Peyer's patch (tissue), 4 donors: ENCODE data around the gene MRPS5. TPM values are rescaled to one million over a fixed set of nuclear protein-coding genes. Genes with fewer than 3 reads are reported as not detected.

Experiments
- DNase-seq, 3 donors: peaks; one replicate each; pipeline ENCODE4 v3.0.0-alpha.2; 2017 to 2019
- H3K27ac ChIP-seq, 4 donors: fragments of 200-600 bp; sonication (generic); one replicate each; pipeline ENCODE4 v1.5.1; 2016 to 2019
- H3K27me3 ChIP-seq, 2 donors: fragments of 200-600 bp; sonication (generic); one replicate each; pipeline ENCODE4 v1.5.1; 2019
- H3K36me3 ChIP-seq, 3 donors: fragments of 200-600 bp; sonication (generic); one replicate each; pipeline ENCODE4 v1.5.1; 2016 to 2019
- H3K4me1 ChIP-seq, 4 donors: fragments of 200-600 bp; sonication (generic); one replicate each; pipeline ENCODE4 v1.5.1; 2016 to 2019
- H3K4me3 ChIP-seq, 4 donors: fragments of 200-600 bp; sonication (generic); 1 replicate in 3 of 4; 2 replicates in 1 of 4; pipeline ENCODE4 v1.5.1; 2016 to 2019; ENCODE audit warnings: mild to moderate bottlenecking in 1 of 4
- H3K9me3 ChIP-seq, 4 donors: fragments of 200-600 bp; sonication (generic); one replicate each; pipeline ENCODE4 v1.5.1; 2016 to 2019; ENCODE audit warnings: mild to moderate bottlenecking in 1 of 4
- CTCF ChIP-seq, 6 experiments: fragments of 450-650 bp in 4 of 6; fragments of 200-600 bp in 2 of 6; sonication (generic) in 1 of 6; IDR thresholded peaks; one replicate each; pipeline ENCODE4 v1.5.1; 2017 to 2019; ENCODE audit warnings: antibody characterized with exemption in 6 of 6, mild to moderate bottlenecking in 3 of 6, moderate library complexity in 1 of 6
- POLR2A ChIP-seq, 2 donors: fragments of 450-650 bp; IDR thresholded peaks; one replicate each; pipeline ENCODE4 v1.5.1; 2017; ENCODE audit warnings: antibody characterized with exemption in 2 of 2, mild to moderate bottlenecking in 2 of 2, moderate library complexity in 2 of 2
- total RNA-seq, 4 donors: library from RNA; depleted of rRNA; stranded (reverse); fragments of >200 nt; gene quantifications; one replicate each; pipeline ENCODE4 v1.1.0, GENCODE V29; 2016

MRPS5 gene
- total RNA-seq, 4 donors from 2014 or later = 52.0 to 87.3 (median 66.2) TPM

GRCh38 chr2:95058466-95058988 lies 63.1 kb downstream of the MRPS5 start:
- Histone ChIP-seq H3K4me1 (no peaks in the 10 kb centered on the region), H3K4me3 (no peak overlapping the region), H3K36me3 (no peaks in the 10 kb centered on the region), H3K9me3 (no peaks in the 10 kb centered on the region), H3K27me3 (no peaks in the 10 kb centered on the region), H3K27ac (no peak overlapping the region)
- DNase-seq = peak in 2 of 3 donors; percentile 24 to 41
- TF ChIP-seq CTCF (IDR thresholded peaks at IDR 0.05) (no peak), POLR2A (IDR thresholded peaks at IDR 0.05) (no peak)

GRCh38 chr2:95057535-95058370 lies 63.9 kb downstream of the MRPS5 start:
- H3K9me3 ChIP-seq = no peaks in the 10 kb centered on the region
- H3K4me3 ChIP-seq = no peak overlapping the region
- H3K36me3 ChIP-seq = no peaks in the 10 kb centered on the region
- no peaks in the 10 kb centered on the region for H3K27me3 ChIP-seq
- H3K4me1 ChIP-seq = no peaks in the 10 kb centered on the region
- no peak overlapping the region for H3K27ac ChIP-seq
- TF ChIP-seq POLR2A (IDR thresholded peaks at IDR 0.05) (no peak), CTCF (IDR thresholded peaks at IDR 0.05) (no peak)
- DNase-seq = peak in 1 of 3 donors; percentile 19

GRCh38 chr2:95056461-95057459 lies 64.8 kb downstream of the MRPS5 start:
- H3K4me1 ChIP-seq = no peaks in the 10 kb centered on the region
- no peaks in the 10 kb centered on the region for H3K36me3 ChIP-seq
- TF ChIP-seq CTCF (IDR thresholded peaks at IDR 0.05) (no peak), POLR2A (IDR thresholded peaks at IDR 0.05) (no peak)
- no peaks in the 10 kb centered on the region for H3K27me3 ChIP-seq
- no peak for DNase-seq
- no peak overlapping the region for H3K27ac ChIP-seq
- no peaks in the 10 kb centered on the region for H3K9me3 ChIP-seq
- H3K4me3 ChIP-seq = no peak overlapping the region

GRCh38 chr2:95056044-95056443 lies 65.6 kb downstream of the MRPS5 start:
- no peaks in the 10 kb centered on the region for H3K36me3 ChIP-seq
- peak in 1 of 3 donors; percentile 15 for DNase-seq
- H3K27me3 ChIP-seq = no peaks in the 10 kb centered on the region
- H3K4me3 ChIP-seq = no peak overlapping the region
- H3K4me1 ChIP-seq = no peaks in the 10 kb centered on the region
- H3K27ac ChIP-seq = no peak overlapping the region
- TF ChIP-seq CTCF (IDR thresholded peaks at IDR 0.05) (no peak), POLR2A (IDR thresholded peaks at IDR 0.05) (no peak)
- H3K9me3 ChIP-seq = no peaks in the 10 kb centered on the region

- no peaks in the 10 kb centered on the region for H3K9me3 ChIP-seq
- DNase-seq = no peak
- no peak overlapping the region for H3K27ac ChIP-seq
- no peaks in the 10 kb centered on the region for H3K4me1 ChIP-seq
- no peaks in the 10 kb centered on the region for H3K27me3 ChIP-seq
- H3K4me3 ChIP-seq = no peak overlapping the region
- H3K36me3 ChIP-seq = no peaks in the 10 kb centered on the region
- TF ChIP-seq CTCF (IDR thresholded peaks at IDR 0.05) = no peak
- TF ChIP-seq POLR2A (IDR thresholded peaks at IDR 0.05) = no peak
Observed at GRCh38 chr2:95055262-95055661, 66.3 kb downstream of the MRPS5 start.
